ENCODE data around the gene CYP19A1.

CYP19A1 gene

DNA sequence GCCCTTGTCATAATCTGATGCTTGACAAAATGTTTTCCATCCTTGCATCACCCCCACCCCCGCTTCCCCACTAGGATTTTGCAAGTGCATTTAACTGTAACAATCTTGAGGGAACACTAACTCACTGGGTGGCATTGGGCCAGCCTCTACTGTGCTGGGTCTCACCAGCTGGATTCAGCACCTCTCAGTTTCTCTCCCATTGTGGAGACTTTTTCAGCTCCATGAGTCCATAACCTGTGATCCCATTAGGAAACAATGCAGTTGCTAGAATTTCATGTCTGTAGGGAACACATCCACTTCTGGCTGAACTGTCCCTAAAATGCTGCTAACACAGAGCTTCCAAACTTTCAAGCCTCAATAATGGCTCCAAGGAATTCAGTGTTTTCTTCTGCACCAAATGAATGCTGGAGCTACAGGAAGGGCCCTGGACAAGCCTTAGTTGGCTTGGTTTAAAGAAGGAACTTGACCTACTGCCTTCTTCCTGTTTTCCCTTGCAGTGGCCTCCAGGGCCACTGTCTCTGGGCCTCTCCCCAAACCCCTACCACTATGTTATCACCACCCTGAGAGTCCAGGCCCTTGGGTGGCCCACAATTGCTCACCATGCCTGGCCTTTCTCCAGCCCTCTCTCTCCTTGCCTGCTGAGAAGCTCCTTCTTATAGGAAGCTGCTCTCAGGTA is 15.6 kb downstream of the CYP19A1 start:
- DNase-seq, result no peak

DNA sequence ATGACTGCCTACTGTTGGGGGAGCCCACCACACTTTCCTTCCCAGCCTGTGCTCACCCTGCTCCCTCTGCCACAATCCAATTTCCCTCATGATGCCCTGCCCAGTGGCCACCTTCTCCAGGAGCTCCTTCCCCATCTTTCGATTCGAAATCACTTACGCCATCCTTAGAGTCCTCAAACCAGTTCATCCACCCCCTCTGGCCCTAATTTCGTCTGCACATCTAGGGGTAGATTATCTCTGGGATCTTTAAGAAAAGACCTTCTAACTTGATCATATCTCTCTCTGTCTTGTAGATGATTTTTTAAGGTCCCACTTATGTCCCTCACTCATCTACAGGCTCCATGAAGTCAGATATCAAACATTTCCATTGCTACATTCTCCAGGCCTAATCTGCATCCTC is 17.1 kb downstream of the CYP19A1 start:
- no peak for DNase-seq

DNA sequence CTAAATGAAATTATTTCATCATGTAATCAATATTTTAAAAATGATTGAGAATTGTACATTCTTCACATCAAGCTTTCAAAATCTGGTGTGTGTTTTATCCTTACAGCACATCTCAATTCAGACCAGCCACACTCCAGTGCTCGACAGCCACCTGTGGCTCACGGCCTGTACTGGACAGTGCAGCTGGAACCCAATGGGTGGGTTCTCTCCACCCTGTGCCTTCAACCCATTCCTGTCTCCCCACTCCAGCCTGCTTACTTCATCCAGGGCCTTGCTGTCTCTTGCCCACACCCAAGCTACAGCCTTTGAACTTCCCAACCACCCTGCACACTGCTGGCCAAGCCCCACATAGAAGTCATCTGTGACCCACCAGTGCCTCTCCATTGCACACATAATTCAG is 17.6 kb downstream of the CYP19A1 start:
- DNase-seq, result no peak

DNA sequence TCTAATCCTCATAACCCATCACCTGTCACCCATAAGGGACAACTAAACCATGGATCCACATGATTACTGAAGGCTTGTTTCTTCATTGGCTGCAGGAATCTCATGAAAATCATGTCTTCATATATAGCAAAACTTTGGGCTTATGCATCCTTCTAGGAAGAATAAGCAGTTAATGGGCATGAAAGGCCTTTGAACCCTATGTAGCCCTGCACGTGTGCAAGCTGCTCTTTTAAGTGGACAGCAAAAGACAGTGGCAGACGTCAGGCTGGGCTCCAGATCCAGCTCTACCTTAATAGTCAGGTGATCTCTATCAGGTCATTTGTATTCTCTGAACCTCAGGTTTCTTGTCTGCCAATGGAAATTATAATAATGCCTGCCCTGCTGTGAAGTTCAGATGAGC is 18.9 kb downstream of the CYP19A1 start:
- no peak for DNase-seq

DNA sequence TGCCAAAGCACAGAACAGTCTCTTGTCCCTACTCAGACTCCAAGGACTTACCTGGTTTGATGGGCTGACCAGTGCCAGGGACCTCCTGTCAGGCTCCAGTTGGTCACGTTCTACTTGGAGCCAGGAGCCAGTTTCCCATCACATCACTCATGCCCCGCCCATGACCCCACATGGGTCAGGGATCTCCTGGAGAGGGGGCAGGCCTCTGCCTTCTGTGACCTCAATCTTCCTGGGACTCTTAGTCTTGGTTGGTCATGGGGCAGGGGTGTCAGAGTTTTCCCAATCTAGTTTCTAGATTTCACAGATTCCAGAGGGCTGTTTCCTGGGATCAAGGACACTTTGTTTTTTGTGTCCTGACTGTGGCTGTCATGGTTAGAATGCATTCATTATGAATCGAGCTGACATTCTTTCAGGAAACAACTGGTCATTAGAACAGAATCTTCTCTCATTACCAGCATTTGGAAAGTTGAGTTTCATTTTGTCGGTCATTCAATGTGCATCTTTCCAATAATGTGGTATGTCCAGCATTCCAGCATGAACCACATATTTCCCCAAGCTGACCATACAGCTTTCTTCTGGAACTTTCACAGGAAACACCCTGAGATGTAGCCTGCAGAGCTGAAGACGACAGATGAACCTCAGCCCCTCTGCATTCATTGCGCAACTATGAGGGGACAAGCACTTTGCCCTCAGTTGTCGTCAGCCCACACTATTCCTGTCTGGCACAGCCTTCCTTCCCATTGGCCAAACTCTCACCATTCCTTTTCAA is 19.8 kb downstream of the CYP19A1 start:
- DNase-seq, result no peak

DNA sequence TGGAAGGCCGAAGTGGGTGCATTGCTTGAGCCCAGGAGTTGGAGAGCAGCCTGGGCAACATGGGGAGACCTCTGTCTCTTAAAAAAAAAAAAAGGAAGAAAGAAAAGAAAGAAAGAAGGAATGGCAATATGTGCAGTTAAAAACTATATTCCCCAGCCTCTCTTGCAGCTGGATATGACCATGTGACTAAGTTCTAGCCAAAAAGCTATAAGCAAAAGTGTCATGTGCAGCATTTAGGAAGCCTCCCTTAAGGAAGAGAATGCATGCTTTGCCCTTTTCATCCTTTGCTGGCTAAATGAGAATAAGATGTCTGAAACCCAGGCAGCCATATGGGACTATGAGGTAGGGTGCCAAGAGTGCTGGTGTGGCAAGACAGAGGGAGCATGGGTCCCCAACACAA is 21.8 kb downstream of the CYP19A1 start:
- no peak for DNase-seq

DNA sequence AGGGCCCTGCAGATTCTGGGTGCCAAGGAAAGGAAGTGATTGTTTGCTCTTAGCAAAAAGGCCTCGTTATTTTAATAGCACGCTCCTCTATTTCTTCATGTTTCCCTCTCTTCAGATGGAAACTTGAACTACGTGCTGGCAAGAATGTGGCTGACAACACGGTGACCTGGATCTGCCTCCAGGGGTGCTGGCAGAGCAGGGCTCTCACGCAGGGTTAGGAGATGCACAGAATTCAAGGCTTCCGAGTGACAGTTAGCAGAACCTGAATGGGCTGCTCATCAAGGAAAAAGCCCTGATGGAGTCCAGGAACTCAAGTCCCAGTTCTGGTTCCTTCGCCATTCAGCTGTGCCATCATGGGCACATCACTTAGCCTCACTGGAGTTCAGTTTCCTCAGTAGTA is 22.7 kb downstream of the CYP19A1 start:
- DNase-seq, result no peak

DNA sequence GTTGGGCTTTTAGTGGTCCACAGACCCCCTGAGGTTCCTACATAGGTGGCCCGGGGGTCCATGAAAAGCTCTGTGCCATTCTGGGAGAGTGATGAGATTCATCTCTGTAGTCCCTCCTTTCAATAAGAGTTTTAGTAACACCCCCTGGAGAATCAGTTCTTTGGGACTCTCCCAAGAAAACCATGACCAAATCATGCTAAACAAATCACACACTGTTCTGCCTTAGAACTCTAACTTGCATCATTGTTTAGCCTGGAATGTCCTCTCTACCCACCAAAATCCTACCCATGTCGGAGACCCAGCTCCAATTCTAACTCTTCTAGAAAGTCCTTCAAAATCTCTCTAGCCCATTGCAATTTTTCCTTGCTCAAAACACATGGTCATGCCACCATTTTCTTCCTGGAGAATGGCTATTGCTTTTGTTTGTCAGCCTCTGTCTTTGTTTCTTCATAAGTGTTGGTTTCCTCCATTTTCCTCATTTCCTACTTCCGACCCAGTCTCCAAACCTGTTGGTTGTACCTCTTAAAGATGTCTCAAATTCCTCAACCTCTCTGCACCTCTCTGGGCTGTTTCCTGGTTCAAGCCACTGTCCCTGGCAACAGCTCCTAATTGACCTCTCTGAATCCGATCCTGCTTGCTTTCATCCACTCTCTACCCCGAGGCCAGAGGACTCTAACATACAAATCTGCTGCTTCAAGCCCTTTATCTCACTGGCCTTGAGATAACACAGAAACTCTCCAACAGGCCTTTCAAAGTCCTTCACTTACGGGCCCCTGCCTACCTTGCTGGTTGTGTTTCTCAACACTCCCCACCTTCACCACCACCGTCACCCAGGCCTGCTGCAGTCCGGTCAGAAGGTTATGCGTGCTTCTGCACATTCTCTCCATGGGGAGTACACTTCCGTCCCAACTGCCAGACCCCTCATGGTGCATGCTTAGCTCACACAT is 23.7 kb downstream of the CYP19A1 start:
- no peak for DNase-seq

DNA sequence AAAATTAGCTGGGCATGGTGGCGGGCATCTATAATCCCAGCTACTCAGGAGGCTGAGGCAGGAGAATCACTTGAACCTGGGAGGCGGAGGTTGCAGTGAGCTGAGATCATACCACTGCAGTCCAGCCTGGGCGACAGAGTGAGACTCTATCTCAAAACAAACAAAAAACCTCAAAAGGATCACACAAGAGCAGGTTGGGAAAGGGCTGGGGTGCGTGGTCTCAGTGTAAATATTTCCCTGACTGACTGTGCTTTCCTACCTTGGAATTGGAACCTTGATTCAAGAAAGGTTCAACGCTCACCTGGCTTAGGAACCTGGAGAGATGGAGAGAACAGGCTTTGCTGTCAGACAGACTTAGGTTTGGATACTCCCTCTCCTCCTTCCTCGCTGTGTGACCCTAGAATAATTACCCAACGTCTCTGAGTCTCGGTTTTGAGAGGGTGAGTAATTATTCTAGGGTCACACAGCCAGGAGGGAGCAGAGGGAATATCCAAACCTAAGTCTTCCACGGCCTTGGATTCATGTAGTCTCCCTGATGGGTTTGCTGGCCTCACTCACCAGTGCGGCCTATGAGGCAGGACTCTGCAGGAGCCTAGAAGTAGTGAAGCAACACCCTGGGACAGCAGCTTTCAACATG is 24.6 kb downstream of the CYP19A1 start:
- no peak for DNase-seq

DNA sequence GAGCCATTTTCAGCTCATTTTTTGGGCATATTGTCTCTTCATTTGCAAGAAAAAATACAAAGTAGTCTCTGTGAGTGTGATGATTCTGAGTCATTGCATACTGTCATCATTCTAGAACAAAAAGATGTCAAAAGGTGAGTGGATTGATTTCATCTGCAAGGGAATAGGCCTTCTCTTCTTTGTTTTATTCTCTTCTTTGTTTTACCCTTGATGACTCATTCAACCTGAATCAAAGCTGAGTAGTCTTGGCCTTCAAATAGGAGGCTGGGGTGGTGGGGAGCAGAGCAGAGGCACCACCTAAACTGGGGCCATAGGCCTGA is 25.4 kb downstream of the CYP19A1 start:
- no peak for DNase-seq

DNA sequence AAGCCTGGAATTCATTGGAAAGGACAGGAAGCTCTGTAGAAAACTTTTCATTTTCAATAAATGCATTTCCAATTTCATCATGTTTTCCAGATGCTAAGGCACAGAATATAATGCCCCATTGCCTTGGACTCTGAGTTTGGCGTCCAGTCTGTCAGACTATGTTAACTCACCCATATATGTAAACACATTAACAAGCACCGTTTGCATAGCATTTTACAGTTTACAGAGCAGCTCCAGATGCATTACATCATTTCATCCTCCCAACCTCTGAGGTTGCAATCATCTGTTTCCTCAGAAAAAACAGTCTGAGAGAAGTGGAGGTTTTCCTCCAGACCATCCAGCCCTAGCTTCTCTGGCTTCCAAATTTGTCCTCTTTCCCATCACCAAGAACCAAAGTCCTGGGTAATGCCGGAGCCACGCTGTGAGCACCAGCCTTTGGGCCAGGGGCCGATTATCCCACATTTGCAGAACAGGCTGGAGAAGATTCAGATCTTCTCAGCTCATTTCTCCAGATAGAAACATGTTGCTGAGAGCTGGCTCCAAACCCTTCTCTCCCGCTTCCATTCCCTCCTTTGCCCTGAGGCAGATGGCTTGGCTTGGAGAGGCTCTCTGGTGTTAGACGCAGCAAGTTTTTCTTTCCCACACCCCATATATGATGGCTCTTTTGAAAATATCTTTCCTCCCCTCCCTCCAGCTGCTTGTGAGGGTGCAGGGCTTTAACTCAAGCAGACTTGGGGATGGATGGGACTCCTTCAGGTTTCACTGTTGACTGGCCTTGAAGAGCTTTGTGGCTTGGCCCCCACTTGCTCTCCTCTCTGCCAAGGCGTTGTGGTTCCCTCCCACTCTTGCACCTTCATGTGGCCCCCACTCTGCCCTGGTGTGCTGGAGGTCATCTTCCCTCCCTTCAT is 26.0 kb downstream of the CYP19A1 start:
- no peak for DNase-seq

DNA sequence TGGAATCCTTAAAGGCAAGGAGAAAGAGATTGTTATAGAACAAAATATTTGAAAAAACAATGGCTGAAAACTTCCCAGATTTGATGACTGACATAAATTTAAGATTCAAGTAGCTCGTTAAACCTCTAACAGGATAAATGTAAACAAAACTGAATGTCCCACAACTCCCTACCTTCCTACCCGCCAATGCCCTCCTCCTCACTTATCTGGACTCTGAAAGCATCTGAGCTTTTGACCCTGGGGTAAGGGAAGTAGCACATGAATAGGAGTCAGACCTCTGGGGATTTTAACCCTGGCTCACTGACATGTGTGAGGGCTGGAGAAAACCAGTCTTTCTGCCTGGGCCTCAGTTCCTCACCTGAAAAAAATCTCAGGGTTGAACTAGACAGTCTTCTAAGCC is 26.9 kb downstream of the CYP19A1 start:
- no peak for DNase-seq

DNA sequence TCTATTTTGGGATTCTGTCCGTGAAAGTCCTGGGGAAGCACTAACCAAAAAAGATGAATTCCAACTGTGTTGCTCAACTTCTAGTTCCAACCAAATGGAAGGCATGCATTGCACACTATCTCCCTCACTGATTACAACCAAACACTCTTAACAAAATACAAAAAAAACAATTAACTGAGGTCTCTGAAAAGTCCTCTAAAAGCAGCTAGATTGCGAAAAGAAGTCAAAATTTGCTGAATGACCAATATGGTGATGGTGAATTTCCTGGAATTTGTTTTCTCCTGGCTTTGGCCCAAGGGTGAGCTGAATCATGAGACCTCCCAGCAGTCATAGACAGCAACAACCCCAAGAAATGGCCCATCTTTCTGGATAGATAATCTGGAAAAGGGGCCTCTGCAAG is 28.3 kb downstream of the CYP19A1 start:
- DNase-seq, result no peak

DNA sequence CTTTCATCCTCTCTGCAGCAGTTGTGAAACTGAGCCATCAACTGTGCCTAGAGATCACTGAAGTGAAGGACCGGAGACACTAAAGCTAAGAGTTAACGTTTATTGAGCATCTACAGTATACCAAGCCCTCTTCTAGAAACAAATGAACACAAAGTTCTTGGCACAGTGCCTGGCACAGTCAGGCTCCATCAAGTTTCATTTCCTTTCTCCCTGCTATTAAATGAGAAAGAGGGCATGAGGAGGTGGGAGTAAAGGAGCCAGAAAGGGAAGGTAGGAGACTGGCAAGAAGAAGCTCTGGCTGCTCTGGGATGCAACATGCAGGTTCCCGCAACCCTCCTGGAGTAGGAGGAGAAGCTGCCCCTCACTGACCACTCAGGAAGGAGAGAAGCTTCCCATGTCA is 30.6 kb downstream of the CYP19A1 start:
- DNase-seq, result no peak

DNA sequence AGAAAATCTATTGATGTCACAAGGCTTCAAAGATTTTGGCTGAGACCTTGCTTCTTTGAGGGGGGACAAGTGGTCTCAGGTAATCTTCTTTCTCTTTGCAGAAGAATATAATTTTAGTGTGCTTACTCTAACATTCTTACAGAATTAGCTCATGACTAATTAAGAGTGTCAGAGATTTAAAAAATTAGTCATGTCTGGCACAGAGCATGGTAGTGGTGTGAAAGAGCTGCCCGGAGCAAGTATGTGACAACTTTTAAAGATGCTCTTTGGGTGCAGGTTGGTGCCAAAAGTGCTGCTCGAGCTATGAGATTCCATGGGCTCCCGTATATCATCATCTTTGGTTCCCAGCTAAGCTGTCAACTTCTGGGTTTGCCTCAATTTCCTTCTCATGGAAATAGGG is 31.1 kb downstream of the CYP19A1 start:
- DNase-seq, result no peak

DNA sequence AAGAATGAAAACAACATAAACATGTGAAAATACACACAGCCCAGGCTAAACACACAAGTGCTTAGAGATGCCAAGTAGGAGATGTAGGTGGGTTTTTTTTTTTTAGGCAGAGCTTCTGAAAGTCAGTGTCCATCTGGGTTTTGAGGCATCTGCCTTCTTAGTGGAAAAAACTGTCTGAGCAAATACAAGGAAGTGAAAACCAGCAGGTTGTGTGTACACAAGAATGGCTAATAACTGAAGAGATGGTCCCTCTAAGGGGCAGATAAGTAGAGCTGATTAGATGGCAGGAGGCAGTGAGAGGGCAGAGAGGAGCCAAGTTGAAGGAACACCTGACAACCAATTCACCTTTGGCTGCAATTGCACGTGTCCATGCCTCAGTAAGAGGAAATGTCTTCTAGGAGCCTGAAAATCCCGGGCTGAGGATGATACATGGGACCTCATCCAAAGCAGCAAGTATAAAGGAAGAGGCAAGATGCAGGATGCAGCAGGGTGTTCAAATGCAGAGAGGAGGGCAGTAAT is 34.9 kb downstream of the CYP19A1 start:
- no peak for DNase-seq

DNA sequence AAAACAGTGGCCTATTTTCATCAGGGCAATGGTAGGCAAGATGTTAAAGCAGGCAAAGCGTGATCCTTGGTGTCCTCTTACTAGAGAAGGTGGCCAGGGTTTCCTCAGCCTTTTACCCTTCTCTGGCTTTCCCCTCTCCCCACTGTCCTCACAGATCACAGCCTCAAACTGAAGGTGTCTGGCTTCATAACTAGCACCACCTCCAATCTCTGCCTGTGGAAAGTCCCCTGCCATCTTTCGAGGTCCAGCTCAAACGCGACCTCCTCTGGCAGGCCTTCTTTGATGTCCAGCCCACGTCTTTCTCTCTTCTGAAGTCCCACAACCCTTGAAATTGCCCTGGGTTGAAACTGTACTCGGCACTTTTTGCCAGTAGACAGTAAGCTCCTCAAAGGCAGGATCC is 35.9 kb downstream of the CYP19A1 start:
- no peak for DNase-seq

DNA sequence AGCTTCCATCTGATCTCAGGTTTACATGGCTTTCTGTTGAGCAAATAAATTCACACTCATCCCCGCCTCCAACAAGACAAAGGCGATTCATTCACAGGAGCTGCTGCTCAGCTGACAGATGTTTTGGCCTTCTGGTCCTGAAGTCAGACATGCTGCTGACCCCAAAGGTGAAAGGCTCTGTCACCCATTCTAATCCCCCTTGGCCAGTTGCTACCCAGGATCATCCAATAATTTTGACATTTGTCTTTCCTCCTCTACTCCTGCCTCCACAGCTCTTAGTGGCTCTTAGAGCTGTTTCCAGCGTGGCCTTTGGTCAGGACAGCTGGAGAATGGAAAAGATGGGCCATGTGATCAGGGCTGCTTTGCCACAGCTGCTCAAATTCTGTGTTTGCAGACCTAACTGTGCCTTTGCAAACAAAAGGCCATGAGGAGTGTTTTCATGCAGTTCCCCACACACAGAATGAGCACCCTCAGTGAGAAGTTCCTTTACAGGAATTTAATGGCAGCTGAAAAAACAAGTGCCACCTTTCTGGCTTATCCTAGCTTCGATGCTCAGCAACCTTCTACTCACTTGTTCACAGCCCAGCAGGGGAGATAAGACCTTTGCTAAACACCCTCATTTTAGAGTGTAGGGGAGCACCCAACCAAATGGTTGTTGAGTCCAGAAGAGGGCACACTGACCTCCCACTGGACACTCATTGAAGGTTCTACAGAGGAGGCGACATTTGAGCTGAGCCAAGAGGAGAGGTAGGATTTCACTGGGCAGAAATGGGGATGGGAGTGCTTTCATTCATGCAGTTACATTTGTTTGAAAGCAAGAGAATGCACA is 39.0 kb downstream of the CYP19A1 start:
- DNase-seq, result no peak

DNA sequence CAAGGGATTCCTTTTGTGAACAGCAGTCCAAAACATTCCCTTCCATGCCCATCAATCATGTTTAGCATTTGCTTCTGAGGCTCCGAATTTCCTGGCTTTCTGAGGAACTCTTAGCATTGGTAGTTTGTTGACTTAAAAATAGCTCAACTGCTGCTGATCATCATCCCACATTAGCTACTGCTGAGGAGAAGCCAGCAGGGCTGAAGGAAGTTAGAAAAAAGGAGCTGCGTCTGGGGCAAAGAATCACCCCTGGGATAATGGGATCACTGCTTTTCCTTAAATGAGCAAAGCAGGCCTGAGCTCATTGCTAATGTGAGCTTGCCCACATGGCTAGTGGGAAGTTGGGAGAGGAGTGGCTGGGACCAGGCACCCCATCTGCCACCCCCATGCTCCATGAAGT is 39.8 kb downstream of the CYP19A1 start:
- DNase-seq, result no peak

DNA sequence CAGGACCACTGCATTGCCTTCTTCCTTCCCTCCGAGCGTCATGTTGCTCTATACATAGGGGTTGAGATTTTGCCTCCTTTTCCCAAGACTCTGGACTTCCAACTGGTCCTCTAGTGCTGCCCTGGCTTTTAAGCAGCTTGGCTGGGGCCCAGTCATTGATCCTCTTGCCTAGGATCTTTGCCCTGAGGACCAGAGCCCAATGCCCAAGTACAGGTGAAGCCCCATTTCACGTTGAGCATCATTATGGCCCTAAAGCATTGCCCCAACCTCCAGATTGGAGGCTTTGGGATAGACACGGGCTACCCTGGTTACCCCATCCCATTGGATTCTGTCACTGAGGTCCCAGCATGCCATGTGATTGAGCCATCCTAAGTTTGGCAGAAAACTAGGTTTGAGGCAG is 47.7 kb downstream of the CYP19A1 start:
- DNase-seq, result no peak

DNA sequence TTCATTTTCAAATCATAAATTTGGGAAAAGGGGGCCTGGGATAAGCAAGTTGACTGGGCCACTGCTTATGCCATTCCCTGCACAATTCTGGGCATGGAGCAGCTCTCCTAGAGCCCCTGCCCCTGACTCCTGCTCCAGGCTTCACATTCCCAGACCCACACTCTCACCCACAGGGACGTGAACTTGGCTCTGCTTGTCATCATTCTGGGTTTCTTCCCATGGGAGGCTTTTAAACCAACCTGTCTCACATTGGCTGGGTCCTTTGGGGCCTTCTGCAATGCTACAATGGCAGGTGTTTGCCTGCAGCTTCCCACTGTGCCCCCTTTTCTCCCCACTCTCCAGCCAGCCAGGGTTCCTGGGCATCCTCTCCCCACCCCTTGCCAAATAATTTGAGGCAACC is 49.1 kb downstream of the CYP19A1 start:
- DNase-seq, result no peak
